Hepatocyte (in vitro differentiated cells): ENCODE measurements around the gene TGFB1. TPM values are rescaled to one million over a fixed set of nuclear protein-coding genes. Genes with fewer than 3 reads are reported as not detected.

Experiments used
- DNase-seq: peaks from one replicate; pipeline ENCODE4 v3.0.0-alpha.2; 2016; ENCODE audit warnings: low spot score
- H2AFZ ChIP-seq: fragments of 200-600 bp; sonication (generic); 2 replicates; pipeline ENCODE4 v1.6.0; 2016; ENCODE audit warnings: antibody characterized with exemption, mild to moderate bottlenecking
- H3K27ac ChIP-seq: fragments of 200-600 bp; sonication (generic); 2 replicates; pipeline ENCODE4 v1.5.1; 2016; ENCODE audit warnings: mild to moderate bottlenecking
- H3K27me3 ChIP-seq: fragments of 200-600 bp; sonication (generic); 2 replicates; pipeline ENCODE4 v1.6.1; 2016
- H3K36me3 ChIP-seq: fragments of 200-600 bp; sonication (generic); replicated peaks from 2 replicates; pipeline ENCODE4 v1.5.1; 2016; ENCODE audit warnings: low read depth; ENCODE audit not compliant: insufficient read depth
- H3K4me1 ChIP-seq: fragments of 200-600 bp; sonication (generic); 2 replicates; pipeline ENCODE4 v1.5.1; 2016; ENCODE audit warnings: mild to moderate bottlenecking, moderate library complexity; ENCODE audit not compliant: insufficient read depth
- H3K4me2 ChIP-seq: fragments of 200-600 bp; sonication (generic); 2 replicates; pipeline ENCODE4 v1.6.0; 2016
- H3K4me3 ChIP-seq: fragments of 200-600 bp; sonication (generic); 2 replicates; pipeline ENCODE4 v1.5.1; 2016; ENCODE audit warnings: mild to moderate bottlenecking
- H3K79me2 ChIP-seq: fragments of 200-600 bp; sonication (generic); 2 replicates; pipeline ENCODE4 v1.6.0; 2017; ENCODE audit warnings: mild to moderate bottlenecking
- H3K9me2 ChIP-seq: fragments of 200-600 bp; sonication (generic); replicated peaks from 2 replicates; pipeline ENCODE4 v1.6.0; 2017; ENCODE audit warnings: mild to moderate bottlenecking; ENCODE audit not compliant: insufficient read depth
- H3K9me3 ChIP-seq: fragments of 200-600 bp; sonication (generic); 2 replicates; pipeline ENCODE4 v1.5.1; 2016; ENCODE audit warnings: low read depth, mild to moderate bottlenecking
- H4K20me1 ChIP-seq: fragments of 200-600 bp; sonication (generic); 2 replicates; pipeline ENCODE4 v1.6.0; 2016; ENCODE audit warnings: mild to moderate bottlenecking; ENCODE audit not compliant: insufficient read depth, poor library complexity, severe bottlenecking
- EZH2 ChIP-seq: fragments of 200-600 bp; sonication (generic); IDR thresholded peaks from 2 replicates; pipeline ENCODE4 v1.6.1; 2016; ENCODE audit warnings: antibody characterized with exemption, mild to moderate bottlenecking, borderline replicate concordance
- EZH2phosphoT487 ChIP-seq: fragments of 200-600 bp; sonication (generic); IDR thresholded peaks from one replicate; pipeline ENCODE4 v1.6.1; 2018; ENCODE audit warnings: antibody characterized with exemption, mild to moderate bottlenecking, low read depth, moderate library complexity; ENCODE audit not compliant: unreplicated experiment, severe bottlenecking
- whole genome bisulfite sequencing: methylation state at CpG from one replicate; pipeline ENCODE4 v1.1.6; 2016; ENCODE audit warnings: low lambda C conversion rate; ENCODE audit errors: missing lambda C conversion rate; 5-methylcytosine and 5-hydroxymethylcytosine counted together
- polyA plus RNA-seq: library from polyadenylated mRNA; unstranded; fragments of >200 nt; fragmentation: Nextera tagmentation; extraction: Ambion mirVana; gene quantifications from 2 replicates; pipeline ENCODE4 v1.2.1, GENCODE V29; 2016
- total RNA-seq: library from RNA; depleted of rRNA; stranded (reverse); fragments of >200 nt; gene quantifications from 2 replicates; pipeline ENCODE4 v1.2.3, GENCODE V29; 2014
- TF ChIP-seq, protein P1 (sequence below): fragments of 200-600 bp; sonication (generic); IDR thresholded peaks from 2 replicates; pipeline ENCODE4 v1.5.1; 2016; ENCODE audit warnings: antibody characterized with exemption, mild to moderate bottlenecking; ENCODE audit not compliant: poor library complexity

The TGFB1 gene
- total and polyA plus RNA-seq, 2 experiments from 2014 or later: 17.1 to 122 TPM

DNA sequence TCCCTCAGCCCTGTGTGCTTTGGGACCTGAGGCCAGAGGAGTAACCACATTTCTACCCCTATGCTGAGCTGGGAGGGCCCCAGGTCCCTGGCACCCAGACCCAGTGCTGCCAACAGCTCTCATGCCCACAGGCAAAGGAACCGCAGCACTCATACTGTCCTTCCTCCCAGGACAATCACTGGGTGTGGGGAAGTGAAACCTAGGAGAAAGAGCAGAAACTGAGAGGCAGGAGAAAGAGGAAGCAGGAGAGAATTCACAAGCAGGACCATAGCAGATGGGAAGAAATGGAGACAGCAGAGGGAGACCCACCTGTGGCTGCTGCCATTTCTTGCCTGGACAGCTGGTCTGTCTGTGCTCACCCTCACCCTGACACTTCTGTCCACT, 24.9 kb downstream of the TGFB1 start:
- Histone ChIP-seq H3K36me3 (no peaks in the 10 kb centered on the region), H3K27ac (no peak overlapping the region), H3K27me3 (no peaks in the 10 kb centered on the region), H2AFZ (no peak overlapping the region), H3K4me3 (no peak overlapping the region), H3K4me1 (peaks cover 42% of the 10 kb centered on the region), H3K79me2 (no peaks in the 10 kb centered on the region), H3K4me2 (no peak overlapping the region), H3K9me3 (no peaks in the 10 kb centered on the region), H3K9me2 (no peaks in the 10 kb centered on the region), H4K20me1 (no peaks in the 10 kb centered on the region)
- 82% methylated on average over 1 of the region's 1 CpG for WGBS
- no peak for DNase-seq
- TF ChIP-seq EZH2phosphoT487 (no peak), EZH2 (no peak)
- TF ChIP-seq, protein P1, sequence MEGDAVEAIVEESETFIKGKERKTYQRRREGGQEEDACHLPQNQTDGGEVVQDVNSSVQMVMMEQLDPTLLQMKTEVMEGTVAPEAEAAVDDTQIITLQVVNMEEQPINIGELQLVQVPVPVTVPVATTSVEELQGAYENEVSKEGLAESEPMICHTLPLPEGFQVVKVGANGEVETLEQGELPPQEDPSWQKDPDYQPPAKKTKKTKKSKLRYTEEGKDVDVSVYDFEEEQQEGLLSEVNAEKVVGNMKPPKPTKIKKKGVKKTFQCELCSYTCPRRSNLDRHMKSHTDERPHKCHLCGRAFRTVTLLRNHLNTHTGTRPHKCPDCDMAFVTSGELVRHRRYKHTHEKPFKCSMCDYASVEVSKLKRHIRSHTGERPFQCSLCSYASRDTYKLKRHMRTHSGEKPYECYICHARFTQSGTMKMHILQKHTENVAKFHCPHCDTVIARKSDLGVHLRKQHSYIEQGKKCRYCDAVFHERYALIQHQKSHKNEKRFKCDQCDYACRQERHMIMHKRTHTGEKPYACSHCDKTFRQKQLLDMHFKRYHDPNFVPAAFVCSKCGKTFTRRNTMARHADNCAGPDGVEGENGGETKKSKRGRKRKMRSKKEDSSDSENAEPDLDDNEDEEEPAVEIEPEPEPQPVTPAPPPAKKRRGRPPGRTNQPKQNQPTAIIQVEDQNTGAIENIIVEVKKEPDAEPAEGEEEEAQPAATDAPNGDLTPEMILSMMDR: no peak

GRCh38 chr19:41328157-41328841, 25.4 kb downstream of the TGFB1 start:
- Histone ChIP-seq H3K79me2 (no peaks in the 10 kb centered on the region), H3K27ac (peak overlapping the region; percentile 23), H3K4me2 (no peak overlapping the region), H3K36me3 (no peaks in the 10 kb centered on the region), H3K9me3 (no peaks in the 10 kb centered on the region), H3K9me2 (no peaks in the 10 kb centered on the region), H3K27me3 (no peaks in the 10 kb centered on the region), H4K20me1 (no peaks in the 10 kb centered on the region), H3K4me1 (peaks cover 47% of the 10 kb centered on the region), H3K4me3 (no peak overlapping the region), H2AFZ (no peak overlapping the region)
- TF ChIP-seq EZH2phosphoT487 (no peak), EZH2 (no peak)
- TF ChIP-seq, protein P1: no peak
- no peak for DNase-seq
- 84% methylated on average over 22 of the region's 22 CpGs for WGBS

DNA sequence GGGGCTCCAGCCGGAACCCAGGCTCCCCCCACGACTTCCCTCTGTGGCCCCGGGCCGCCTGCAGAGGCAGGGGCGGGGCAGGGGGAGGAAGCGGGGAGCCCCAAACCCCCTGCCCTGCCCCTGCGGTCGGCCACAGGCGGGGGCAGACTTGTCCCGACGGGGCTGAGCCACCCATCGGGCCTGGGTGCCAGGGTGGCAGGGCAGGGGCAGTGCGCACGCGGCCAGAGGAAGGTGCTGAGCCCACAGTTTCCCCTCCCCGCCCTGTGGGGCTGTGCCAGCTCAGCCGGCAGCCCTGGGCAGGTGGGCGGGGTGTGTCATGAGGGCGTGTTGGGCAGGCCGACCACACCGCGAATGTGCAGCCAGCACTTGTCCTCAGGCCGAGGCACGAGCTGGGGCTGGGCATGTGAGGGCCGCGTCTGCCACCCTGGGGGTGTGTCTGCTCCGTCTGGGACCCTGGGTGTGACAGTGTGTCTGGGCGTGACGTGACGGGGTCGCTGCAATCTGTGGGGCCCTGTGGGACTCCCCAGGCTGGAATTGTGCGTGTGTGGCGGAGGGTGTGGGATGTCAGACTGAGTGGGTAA, 26.1 kb downstream of the TGFB1 start:
- 82% methylated on average over 19 of the region's 33 CpGs for WGBS
- DNase-seq: no peak
- no peaks in the 10 kb centered on the region for H3K36me3 ChIP-seq
- peak overlapping the region; percentile 23 for H3K27ac ChIP-seq
- H2AFZ ChIP-seq: no peak overlapping the region
- TF ChIP-seq, protein P1: no peak
- TF ChIP-seq EZH2: no peak
- no peak for TF ChIP-seq EZH2phosphoT487
- H3K79me2 ChIP-seq: no peaks in the 10 kb centered on the region
- peaks cover 53% of the 10 kb centered on the region for H3K4me1 ChIP-seq
- H3K4me2 ChIP-seq: no peak overlapping the region
- no peaks in the 10 kb centered on the region for H3K9me3 ChIP-seq
- no peaks in the 10 kb centered on the region for H3K9me2 ChIP-seq
- no peaks in the 10 kb centered on the region for H3K27me3 ChIP-seq
- no peaks in the 10 kb centered on the region for H4K20me1 ChIP-seq
- no peak overlapping the region for H3K4me3 ChIP-seq
